ENCODE measurements around the gene AFF1. TPM values are rescaled to one million over a fixed set of nuclear protein-coding genes. Genes with fewer than 3 reads are reported as not detected.

The AFF1 gene
- total RNA-seq, 1 experiment from 2014 or later, result 37.7 TPM

DNA sequence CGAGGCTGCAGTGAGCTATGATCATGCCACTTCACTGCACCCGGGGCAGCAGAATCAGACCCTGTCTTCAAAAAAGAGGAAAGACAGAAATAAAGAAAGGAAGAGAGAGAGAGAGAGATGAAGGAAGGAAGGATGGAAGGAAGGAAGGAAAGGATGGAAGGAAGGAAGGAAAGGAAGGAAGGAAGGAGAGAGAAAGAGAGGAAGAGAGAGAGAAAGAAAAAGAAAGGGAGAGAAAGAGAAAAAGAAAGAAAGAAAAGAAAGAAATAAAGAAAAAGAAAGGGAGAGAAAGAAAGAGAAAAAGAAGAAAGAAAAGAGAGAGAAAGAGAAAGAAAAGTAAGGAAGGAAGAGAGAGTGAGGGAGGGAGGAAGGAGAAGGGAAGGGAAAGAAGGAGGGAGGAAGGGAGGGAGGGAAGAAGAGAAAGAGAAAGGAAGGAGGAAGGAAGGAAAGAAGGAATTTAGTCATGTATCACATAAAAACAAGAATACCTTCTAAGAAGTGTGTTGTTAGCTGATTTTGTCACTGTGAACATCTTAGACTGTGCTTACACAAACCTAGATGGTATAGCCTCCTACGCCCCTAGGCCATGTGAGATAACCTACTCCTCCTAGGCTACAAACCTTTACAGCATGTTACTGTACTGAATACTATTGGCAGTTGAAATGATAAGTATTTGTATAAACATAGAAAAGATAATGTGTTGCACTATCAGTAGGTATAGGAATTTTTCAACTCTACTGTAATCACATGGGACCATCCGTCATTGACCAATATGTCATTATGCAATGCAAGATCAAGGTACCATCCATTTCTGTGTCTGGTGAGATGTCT, 17.4 kb upstream of the AFF1 start:
- H3K27ac Mint-ChIP-seq (ENCODE audit: unreplicated experiment), result no peak overlapping the region

DNA sequence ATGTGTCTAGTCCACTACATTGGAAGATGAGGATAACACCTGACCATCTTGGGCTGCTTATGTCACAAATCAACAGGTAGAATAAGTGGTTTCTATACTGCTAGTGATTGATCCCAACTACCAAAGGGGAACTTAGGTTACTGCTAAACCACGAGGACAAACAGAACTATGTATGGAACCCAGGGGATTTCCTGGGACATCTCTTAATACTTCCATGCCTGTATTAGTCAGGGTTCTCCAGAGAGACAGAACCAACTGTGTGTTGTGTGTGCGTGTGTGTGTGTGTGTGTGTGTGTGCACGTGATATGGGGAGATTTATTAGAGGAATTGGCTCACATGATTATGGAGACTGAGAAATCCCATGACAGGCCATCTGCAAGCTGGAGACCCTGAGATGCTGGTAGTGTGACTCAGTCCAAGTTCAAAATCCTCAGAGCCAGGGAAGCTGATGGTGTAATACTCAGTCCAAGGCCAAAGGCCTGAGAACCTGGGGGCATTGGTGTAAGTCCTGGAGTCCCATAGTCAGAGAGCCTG, 16.2 kb upstream of the AFF1 start:
- H3K4me1 Mint-ChIP-seq (ENCODE audit: low read depth, unreplicated experiment), result peaks cover 8% of the 10 kb centered on the region
- CTCF ChIA-PET, result no interaction called here
- H3K36me3 Mint-ChIP-seq (ENCODE audit: insufficient read depth, unreplicated experiment), result no peaks in the 10 kb centered on the region
- no peaks in the 10 kb centered on the region for H3K27me3 Mint-ChIP-seq (ENCODE audit: unreplicated experiment)
- no peaks in the 10 kb centered on the region for H3K9me3 Mint-ChIP-seq (ENCODE audit: low read depth, unreplicated experiment)
- no TSS peak for BruUV-seq (replicated peaks)
- no peak for TF ChIP-seq CTCF (IDR thresholded peaks at IDR 0.05; ENCODE audit: unreplicated experiment)
- no peak overlapping the region for H3K4me3 Mint-ChIP-seq (ENCODE audit: low read depth, unreplicated experiment)
- intact Hi-C loops (cut with micrococcal nuclease; ENCODE audit: unreplicated experiment), result no loop called here
- DNase-seq, result no peak
- H3K27ac Mint-ChIP-seq (ENCODE audit: unreplicated experiment), result no peak overlapping the region

More for the DNA sequence above, 17.4 kb upstream of the AFF1 start:
- H3K27me3 Mint-ChIP-seq (ENCODE audit: unreplicated experiment), result no peaks in the 10 kb centered on the region
- no peak overlapping the region for H3K4me3 Mint-ChIP-seq (ENCODE audit: low read depth, unreplicated experiment)
- no peaks in the 10 kb centered on the region for H3K9me3 Mint-ChIP-seq (ENCODE audit: low read depth, unreplicated experiment)
- no peaks in the 10 kb centered on the region for H3K36me3 Mint-ChIP-seq (ENCODE audit: insufficient read depth, unreplicated experiment)
- intact Hi-C loops (cut with micrococcal nuclease; ENCODE audit: unreplicated experiment), result no loop called here
- CTCF ChIA-PET, result interaction anchor here (0.6 to 0.9 kb wide), 2 partner anchors 13 to 24 kb away, joined by 3 read pairs; no protein-coding TSS in a partner anchor
- no TSS peak for BruUV-seq (replicated peaks)
- DNase-seq, result no peak
- TF ChIP-seq CTCF (IDR thresholded peaks at IDR 0.05; ENCODE audit: unreplicated experiment), result no peak
- H3K4me1 Mint-ChIP-seq (ENCODE audit: low read depth, unreplicated experiment), result peaks cover 2% of the 10 kb centered on the region

GRCh38 chr4:86919561-86920223, 15.1 kb upstream of the AFF1 start:
- CTCF ChIA-PET, result interaction anchor here (0.6 kb wide), 1 partner anchor 399 kb away, joined by 4 read pairs; no protein-coding TSS in a partner anchor
- Mint-ChIP-seq H3K36me3 (ENCODE audit: insufficient read depth, unreplicated experiment) (no peaks in the 10 kb centered on the region), H3K4me1 (ENCODE audit: low read depth, unreplicated experiment) (peaks cover 12% of the 10 kb centered on the region), H3K4me3 (ENCODE audit: low read depth, unreplicated experiment) (no peak overlapping the region), H3K27ac (ENCODE audit: unreplicated experiment) (no peak overlapping the region), H3K9me3 (ENCODE audit: low read depth, unreplicated experiment) (no peaks in the 10 kb centered on the region), H3K27me3 (ENCODE audit: unreplicated experiment) (no peaks in the 10 kb centered on the region)
- TF ChIP-seq CTCF (IDR thresholded peaks at IDR 0.05; ENCODE audit: unreplicated experiment), result no peak
- no peak for DNase-seq
- intact Hi-C loops (cut with micrococcal nuclease; ENCODE audit: unreplicated experiment), result no loop called here
- BruUV-seq (replicated peaks), result no TSS peak

DNA sequence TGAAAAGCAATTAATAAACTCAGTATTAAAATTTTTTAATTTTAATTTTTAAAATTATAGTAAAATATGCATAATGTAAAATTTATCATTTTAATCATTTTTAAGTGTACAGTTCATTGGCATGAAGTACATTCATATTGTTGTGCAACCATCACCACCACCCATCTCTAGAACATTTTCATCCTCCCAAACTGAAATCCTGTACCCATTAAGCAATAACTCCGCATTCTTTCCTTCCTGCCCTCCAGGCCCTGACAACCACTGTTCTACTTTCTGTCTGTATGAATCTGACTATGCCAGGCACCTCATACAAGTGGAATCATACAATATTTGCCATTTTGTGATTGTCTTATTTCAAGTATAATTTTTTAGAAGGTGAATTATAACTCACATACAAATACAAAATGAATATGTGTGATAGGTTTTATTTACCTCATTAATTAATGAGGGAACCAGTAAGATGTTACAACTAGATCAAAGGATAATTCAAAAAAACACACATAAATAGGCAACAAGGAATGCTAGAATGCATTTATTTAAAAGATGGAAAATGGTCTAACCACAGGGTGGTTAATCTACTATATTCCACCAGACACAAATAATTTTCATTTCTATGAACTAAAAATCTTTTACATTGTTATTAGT, 13.1 kb upstream of the AFF1 start:
- peaks cover 22% of the 10 kb centered on the region for H3K4me1 Mint-ChIP-seq (ENCODE audit: low read depth, unreplicated experiment)
- no TSS peak for BruUV-seq (replicated peaks)
- no peak for TF ChIP-seq CTCF (IDR thresholded peaks at IDR 0.05; ENCODE audit: unreplicated experiment)
- no peaks in the 10 kb centered on the region for H3K9me3 Mint-ChIP-seq (ENCODE audit: low read depth, unreplicated experiment)
- H3K4me3 Mint-ChIP-seq (ENCODE audit: low read depth, unreplicated experiment), result no peak overlapping the region
- CTCF ChIA-PET, result interaction anchor here (1.0 to 2.0 kb wide), 6 partner anchors 14 to 229 kb away, joined by 3 to 27 read pairs (median 6); no protein-coding TSS in a partner anchor
- DNase-seq, result no peak
- no peaks in the 10 kb centered on the region for H3K36me3 Mint-ChIP-seq (ENCODE audit: insufficient read depth, unreplicated experiment)
- H3K27ac Mint-ChIP-seq (ENCODE audit: unreplicated experiment), result no peak overlapping the region
- no peaks in the 10 kb centered on the region for H3K27me3 Mint-ChIP-seq (ENCODE audit: unreplicated experiment)
- intact Hi-C loops (cut with micrococcal nuclease; ENCODE audit: unreplicated experiment), result loop anchor here (1.0 to 2.0 kb wide), 2 partner anchors 171 to 314 kb away; no protein-coding TSS in a partner anchor
